ENCODE measurements around the gene NMT2.

Gene NMT2

DNA sequence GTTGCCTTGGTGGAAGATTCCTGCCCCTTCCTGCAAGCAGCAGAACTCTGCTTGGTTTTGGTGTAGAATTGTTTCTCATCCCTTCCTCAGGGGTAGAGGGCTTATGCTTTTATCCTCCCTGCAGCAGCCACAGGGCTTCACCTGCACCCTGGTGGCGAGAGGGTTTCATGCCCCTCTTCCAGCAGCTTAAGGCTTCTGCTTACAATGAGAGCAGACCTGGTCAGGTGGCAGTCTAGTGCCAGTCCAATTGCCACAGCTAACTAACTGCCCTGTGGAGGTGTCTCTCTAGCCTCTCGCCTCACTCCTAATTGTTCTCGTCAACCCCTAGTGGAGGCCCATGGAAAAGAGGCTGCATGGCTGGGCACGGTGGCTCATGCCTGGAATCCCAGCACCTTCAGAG is 99.3 kb downstream of the NMT2 start:
- TF ChIP-seq, protein P1, sequence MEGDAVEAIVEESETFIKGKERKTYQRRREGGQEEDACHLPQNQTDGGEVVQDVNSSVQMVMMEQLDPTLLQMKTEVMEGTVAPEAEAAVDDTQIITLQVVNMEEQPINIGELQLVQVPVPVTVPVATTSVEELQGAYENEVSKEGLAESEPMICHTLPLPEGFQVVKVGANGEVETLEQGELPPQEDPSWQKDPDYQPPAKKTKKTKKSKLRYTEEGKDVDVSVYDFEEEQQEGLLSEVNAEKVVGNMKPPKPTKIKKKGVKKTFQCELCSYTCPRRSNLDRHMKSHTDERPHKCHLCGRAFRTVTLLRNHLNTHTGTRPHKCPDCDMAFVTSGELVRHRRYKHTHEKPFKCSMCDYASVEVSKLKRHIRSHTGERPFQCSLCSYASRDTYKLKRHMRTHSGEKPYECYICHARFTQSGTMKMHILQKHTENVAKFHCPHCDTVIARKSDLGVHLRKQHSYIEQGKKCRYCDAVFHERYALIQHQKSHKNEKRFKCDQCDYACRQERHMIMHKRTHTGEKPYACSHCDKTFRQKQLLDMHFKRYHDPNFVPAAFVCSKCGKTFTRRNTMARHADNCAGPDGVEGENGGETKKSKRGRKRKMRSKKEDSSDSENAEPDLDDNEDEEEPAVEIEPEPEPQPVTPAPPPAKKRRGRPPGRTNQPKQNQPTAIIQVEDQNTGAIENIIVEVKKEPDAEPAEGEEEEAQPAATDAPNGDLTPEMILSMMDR (conservative IDR thresholded peaks at IDR 0.05), result no peak; the same call in 1 of the 2 replicates
- TF ChIP-seq ZFX (IDR thresholded peaks at IDR 0.05), result no peak
- H3K27ac ChIP-seq, result no peak overlapping the region

DNA sequence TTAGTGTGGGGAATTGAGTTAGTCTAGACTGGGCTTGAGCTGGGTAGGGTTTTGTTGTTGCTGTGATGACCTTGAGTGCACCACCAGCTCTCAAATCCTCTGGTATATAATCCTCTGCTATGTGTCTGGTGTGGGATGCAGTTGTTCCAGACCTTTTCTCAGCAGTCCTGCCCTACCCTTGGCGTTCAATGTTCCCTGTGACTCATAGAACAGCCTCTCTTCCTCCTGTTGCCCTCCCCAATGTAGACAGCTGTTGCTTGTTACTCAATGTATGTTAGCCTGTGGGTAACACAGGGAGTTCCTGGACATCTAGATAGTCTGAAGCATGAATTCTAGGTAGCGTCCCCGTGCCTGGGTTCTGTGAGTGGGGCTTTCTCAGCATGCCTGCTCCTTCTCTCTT is 99.7 kb downstream of the NMT2 start:
- TF ChIP-seq ZFX (IDR thresholded peaks at IDR 0.05), result no peak
- TF ChIP-seq, protein P1 (conservative IDR thresholded peaks at IDR 0.05), result no peak
- no peak overlapping the region for H3K27ac ChIP-seq

DNA sequence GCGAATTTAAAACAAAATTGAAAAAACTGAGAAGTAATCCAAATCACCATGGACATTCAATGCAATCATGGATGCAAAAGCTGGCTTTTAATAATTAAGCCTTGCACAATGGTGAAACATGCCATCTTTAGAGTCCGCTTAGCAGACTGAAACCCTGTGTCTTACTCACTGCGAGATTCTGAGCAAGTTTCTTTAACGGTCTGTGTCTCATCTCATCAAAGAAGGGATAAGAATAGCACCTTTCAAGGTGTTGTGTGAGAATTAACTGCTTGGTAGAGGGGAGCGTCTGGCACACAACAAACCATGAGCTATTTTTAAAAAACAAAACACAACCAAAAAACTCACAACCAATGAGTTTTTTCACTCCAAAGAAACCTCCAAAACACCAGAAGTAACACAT is 101.3 kb downstream of the NMT2 start:
- no peak for TF ChIP-seq ZFX (IDR thresholded peaks at IDR 0.05)
- TF ChIP-seq, protein P1 (conservative IDR thresholded peaks at IDR 0.05), result no peak

GRCh38 chr10:15060638-15061037 is 107.9 kb downstream of the NMT2 start:
- no peak for TF ChIP-seq ZFX (IDR thresholded peaks at IDR 0.05)
- TF ChIP-seq, protein P1 (conservative IDR thresholded peaks at IDR 0.05), result no peak
- no peak overlapping the region for H3K27ac ChIP-seq

More for the DNA sequence above, 101.3 kb downstream of the NMT2 start:
- H3K27ac ChIP-seq, result no peak overlapping the region

DNA sequence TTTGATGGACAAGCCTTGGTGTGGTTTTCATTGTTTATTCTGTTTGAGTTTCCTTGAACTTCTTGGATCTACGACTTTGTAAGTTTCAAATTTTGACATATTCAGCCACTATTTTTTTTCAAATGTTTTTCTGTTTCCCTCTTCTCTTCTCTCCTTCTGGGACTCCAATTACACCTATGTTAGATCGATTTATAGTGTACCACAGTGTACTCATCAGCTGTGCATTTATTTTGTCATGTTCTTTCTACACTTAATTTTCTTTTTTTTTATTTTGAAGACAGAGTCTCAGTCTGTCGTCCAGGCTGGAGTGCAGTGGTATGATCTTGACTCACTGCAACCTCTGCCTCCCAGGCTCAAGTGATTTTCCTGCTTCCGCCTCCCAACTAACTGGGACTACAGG is 108.6 kb downstream of the NMT2 start:
- TF ChIP-seq, protein P1 (conservative IDR thresholded peaks at IDR 0.05), result no peak
- no peak for TF ChIP-seq ZFX (IDR thresholded peaks at IDR 0.05)
- H3K27ac ChIP-seq, result no peak overlapping the region

DNA sequence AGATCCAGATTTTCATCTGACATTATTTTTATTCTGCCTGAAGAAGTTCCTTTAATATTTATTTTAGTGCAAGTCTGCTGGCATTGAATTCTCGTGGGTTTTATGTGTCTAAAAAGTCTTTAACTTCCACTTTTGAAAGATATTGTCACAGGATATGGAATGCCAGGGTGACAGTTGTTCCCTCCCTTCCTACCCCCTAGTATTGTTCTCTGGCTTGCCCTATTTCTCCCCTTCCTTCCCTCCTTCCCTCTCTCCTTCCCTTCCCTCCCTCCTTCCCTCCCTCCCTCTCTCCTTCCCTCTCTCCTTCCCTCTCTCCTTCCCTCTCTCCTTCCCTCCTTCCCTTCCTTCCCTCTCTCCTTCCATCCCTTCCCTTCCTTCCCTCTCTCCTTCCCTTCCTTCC is 109.8 kb downstream of the NMT2 start:
- no peak for TF ChIP-seq ZFX (IDR thresholded peaks at IDR 0.05)
- TF ChIP-seq, protein P1 (conservative IDR thresholded peaks at IDR 0.05), result no peak
- no peak overlapping the region for H3K27ac ChIP-seq
